ENCODE measurements around the gene ELAPOR2.

Gene ELAPOR2

GRCh38 chr7:87060288-87060537 is 759 bp upstream of the ELAPOR2 start:
- Histone ChIP-seq H3K4me3 (ENCODE audit: low read depth, low read length, poor library complexity, severe bottlenecking) (peak overlapping the region; percentile 73), H3K9me3 (ENCODE audit: low read length) (no peaks in the 10 kb centered on the region), H3K79me2 (ENCODE audit: insufficient read depth, low read length) (no peaks in the 10 kb centered on the region), H3F3A (ENCODE audit: insufficient read depth, low read length) (peaks cover 2% of the 10 kb centered on the region; the same call in 1 of the 2 replicates), H2AFZ (ENCODE audit: low read length) (peak overlapping the region; percentile 91), H3K4me2 (ENCODE audit: low read length) (peak overlapping the region; percentile 88), H3K9ac (ENCODE audit: low read length) (peak overlapping the region; percentile 69), H4K20me1 (ENCODE audit: insufficient read depth, low read length) (no peaks in the 10 kb centered on the region), H3K27me3 (ENCODE audit: insufficient read depth, low read length) (no peaks in the 10 kb centered on the region), H3K27ac (ENCODE audit: low read depth, low read length, poor library complexity, severe bottlenecking) (peak overlapping the region; percentile 63), H3K4me1 (ENCODE audit: insufficient read depth, low read length, severe bottlenecking) (peaks cover 29% of the 10 kb centered on the region), H3K36me3 (ENCODE audit: insufficient read depth, low read length) (no peaks in the 10 kb centered on the region), H3K9me2 (ENCODE audit: low read depth, low read length) (no peaks in the 10 kb centered on the region)
- TF ChIP-seq CTCF (IDR thresholded peaks at IDR 0.05; ENCODE audit: low read length), result no peak
- TF ChIP-seq EZH2 (IDR thresholded peaks at IDR 0.05; ENCODE audit: borderline replicate concordance, low read length), result no peak

- H3K36me3 ChIP-seq (ENCODE audit: insufficient read depth, low read length), result no peaks in the 10 kb centered on the region
- peaks cover 29% of the 10 kb centered on the region for H3K4me1 ChIP-seq (ENCODE audit: insufficient read depth, low read length, severe bottlenecking)
- H3K4me3 ChIP-seq (ENCODE audit: low read depth, low read length, poor library complexity, severe bottlenecking), result peak overlapping the region; percentile 73
- H3K9me2 ChIP-seq (ENCODE audit: low read depth, low read length), result no peaks in the 10 kb centered on the region
- peak overlapping the region; percentile 20 for H2AFZ ChIP-seq (ENCODE audit: low read length)
- H3K79me2 ChIP-seq (ENCODE audit: insufficient read depth, low read length), result no peaks in the 10 kb centered on the region
- H3K9me3 ChIP-seq (ENCODE audit: low read length), result no peaks in the 10 kb centered on the region
- no peaks in the 10 kb centered on the region for H3K27me3 ChIP-seq (ENCODE audit: insufficient read depth, low read length)
- peak overlapping the region; percentile 68 for H3K9ac ChIP-seq (ENCODE audit: low read length)
- no peak for TF ChIP-seq EZH2 (IDR thresholded peaks at IDR 0.05; ENCODE audit: borderline replicate concordance, low read length)
- no peak for TF ChIP-seq CTCF (IDR thresholded peaks at IDR 0.05; ENCODE audit: low read length)
- peaks cover 2% of the 10 kb centered on the region; the same call in 1 of the 2 replicates for H3F3A ChIP-seq (ENCODE audit: insufficient read depth, low read length)
- peak overlapping the region; percentile 88 for H3K4me2 ChIP-seq (ENCODE audit: low read length)
- no peak overlapping the region for H3K27ac ChIP-seq (ENCODE audit: low read depth, low read length, poor library complexity, severe bottlenecking)
- H4K20me1 ChIP-seq (ENCODE audit: insufficient read depth, low read length), result no peaks in the 10 kb centered on the region
Measured at GRCh38 chr7:87058744-87059524, 520 bp downstream of the ELAPOR2 start.

- Histone ChIP-seq H3K4me1 (ENCODE audit: insufficient read depth, low read length, severe bottlenecking) (peaks cover 29% of the 10 kb centered on the region), H3K9ac (ENCODE audit: low read length) (no peak overlapping the region), H4K20me1 (ENCODE audit: insufficient read depth, low read length) (no peaks in the 10 kb centered on the region), H3K9me2 (ENCODE audit: low read depth, low read length) (no peaks in the 10 kb centered on the region), H2AFZ (ENCODE audit: low read length) (no peak overlapping the region), H3K4me2 (ENCODE audit: low read length) (no peak overlapping the region), H3K27me3 (ENCODE audit: insufficient read depth, low read length) (no peaks in the 10 kb centered on the region), H3K9me3 (ENCODE audit: low read length) (no peaks in the 10 kb centered on the region), H3K4me3 (ENCODE audit: low read depth, low read length, poor library complexity, severe bottlenecking) (no peak overlapping the region), H3K36me3 (ENCODE audit: insufficient read depth, low read length) (no peaks in the 10 kb centered on the region; the same call in 1 of the 2 replicates), H3K27ac (ENCODE audit: low read depth, low read length, poor library complexity, severe bottlenecking) (no peak overlapping the region), H3F3A (ENCODE audit: insufficient read depth, low read length) (peaks cover 2% of the 10 kb centered on the region; the same call in 1 of the 2 replicates), H3K79me2 (ENCODE audit: insufficient read depth, low read length) (no peaks in the 10 kb centered on the region)
- TF ChIP-seq EZH2 (IDR thresholded peaks at IDR 0.05; ENCODE audit: borderline replicate concordance, low read length) (no peak), CTCF (IDR thresholded peaks at IDR 0.05; ENCODE audit: low read length) (no peak)
Measured at GRCh38 chr7:87057210-87057609, 2.2 kb downstream of the ELAPOR2 start.
